ACHN (cell line): ENCODE results near the gene TMEM30A.
A peak's percentile ranks its signal among the peaks of the same experiment; 100 is the strongest.

Experiments used
- DNase-seq: peaks from one replicate; pipeline ENCODE4 v3.0.0-alpha.2; 2015
- in situ Hi-C: cut with HindIII; loops from 2 replicates; pipeline ENCODE4 v1.10.0; 2017; ENCODE audit warnings: low sequenced_read_pairs, low pct_ligation_motif_present, low pct_unique_long_range_greater_than_20kb

The TMEM30A gene

GRCh38 chr6:75296811-75297779 is 12.5 kb upstream of the TMEM30A start:
- DNase-seq, result peak; percentile 61
- in situ Hi-C loops, result no loop called here

- in situ Hi-C loops, result no loop called here
Observed at GRCh38 chr6:75292555-75292954, 8.0 kb upstream of the TMEM30A start.

GRCh38 chr6:75291744-75292143 is 7.2 kb upstream of the TMEM30A start:
- in situ Hi-C loops, result no loop called here
- no peak for DNase-seq

More at GRCh38 chr6:75292555-75292954, 8.0 kb upstream of the TMEM30A start:
- no peak for DNase-seq

- no peak for DNase-seq
- in situ Hi-C loops, result no loop called here
Observed at GRCh38 chr6:75291331-75291730, 6.7 kb upstream of the TMEM30A start.

GRCh38 chr6:75290136-75290945 is 5.7 kb upstream of the TMEM30A start:
- DNase-seq, result no peak
- in situ Hi-C loops, result no loop called here

- in situ Hi-C loops, result no loop called here
- no peak for DNase-seq
Observed at GRCh38 chr6:75288023-75288422, 3.4 kb upstream of the TMEM30A start.

- DNase-seq, result no peak
- in situ Hi-C loops, result no loop called here
Observed at GRCh38 chr6:75287424-75287823, 2.8 kb upstream of the TMEM30A start.

GRCh38 chr6:75286955-75287354 is 2.4 kb upstream of the TMEM30A start:
- DNase-seq, result no peak
- in situ Hi-C loops, result no loop called here

- in situ Hi-C loops, result no loop called here
- peak; percentile 48 for DNase-seq
Observed at GRCh38 chr6:75285283-75285639, 669 bp upstream of the TMEM30A start.

- DNase-seq, result peak; percentile 34
- in situ Hi-C loops, result no loop called here
Observed at GRCh38 chr6:75283907-75284631, 523 bp downstream of the TMEM30A start.

GRCh38 chr6:75282706-75283105 is 1.9 kb downstream of the TMEM30A start:
- in situ Hi-C loops, result no loop called here
- no peak for DNase-seq

- in situ Hi-C loops, result no loop called here
- no peak for DNase-seq
Observed at GRCh38 chr6:75281653-75282052, 2.9 kb downstream of the TMEM30A start.

- in situ Hi-C loops, result no loop called here
- DNase-seq, result no peak
Observed at GRCh38 chr6:75280131-75280855, 4.3 kb downstream of the TMEM30A start.

GRCh38 chr6:75279418-75279817 is 5.2 kb downstream of the TMEM30A start:
- in situ Hi-C loops, result no loop called here
- no peak for DNase-seq

- in situ Hi-C loops, result no loop called here
- no peak for DNase-seq
Observed at GRCh38 chr6:75278474-75279077, 6.0 kb downstream of the TMEM30A start.

- in situ Hi-C loops, result no loop called here
- no peak for DNase-seq
Observed at GRCh38 chr6:75275067-75275466, 9.5 kb downstream of the TMEM30A start.

GRCh38 chr6:75273009-75273408 is 11.6 kb downstream of the TMEM30A start:
- DNase-seq, result no peak
- in situ Hi-C loops, result no loop called here
